ENCODE measurements around the gene SLC25A22.
A peak's percentile ranks its signal among the peaks of the same experiment; 100 is the strongest.

DNA sequence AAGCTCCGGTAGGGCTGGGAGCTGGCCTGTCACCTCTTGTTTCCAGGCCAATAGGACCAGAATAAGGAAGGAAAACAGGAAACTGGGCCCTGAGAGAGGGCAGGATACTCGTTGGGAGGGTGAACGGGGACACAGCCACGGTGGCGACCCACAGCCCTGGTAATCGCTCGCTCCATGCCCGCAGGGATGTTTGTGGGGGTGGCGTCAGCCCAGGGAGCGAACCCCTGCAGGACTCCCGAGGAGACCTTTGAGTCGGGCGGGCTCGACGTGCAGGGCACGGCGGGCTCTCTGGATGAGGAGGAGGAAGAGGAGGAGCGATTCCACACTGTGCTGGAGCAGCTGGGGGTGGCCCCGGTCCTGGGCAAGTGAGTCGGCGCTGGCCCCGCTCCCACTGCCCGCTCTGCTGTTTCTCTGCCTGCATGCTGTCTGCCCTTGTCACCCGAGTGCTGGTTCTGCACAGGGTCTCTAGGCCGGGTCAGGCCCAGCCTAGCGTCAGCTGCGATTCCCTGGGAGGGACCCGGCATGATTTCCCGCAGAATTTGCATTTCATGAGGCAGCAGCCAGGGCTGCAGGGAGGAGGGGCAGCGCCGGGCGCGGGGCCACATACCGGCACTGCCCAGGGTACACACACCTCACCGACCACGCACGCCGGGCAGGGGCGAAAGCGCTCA, 31.2 kb upstream of the SLC25A22 start:
- TF ChIP-seq, protein P1, sequence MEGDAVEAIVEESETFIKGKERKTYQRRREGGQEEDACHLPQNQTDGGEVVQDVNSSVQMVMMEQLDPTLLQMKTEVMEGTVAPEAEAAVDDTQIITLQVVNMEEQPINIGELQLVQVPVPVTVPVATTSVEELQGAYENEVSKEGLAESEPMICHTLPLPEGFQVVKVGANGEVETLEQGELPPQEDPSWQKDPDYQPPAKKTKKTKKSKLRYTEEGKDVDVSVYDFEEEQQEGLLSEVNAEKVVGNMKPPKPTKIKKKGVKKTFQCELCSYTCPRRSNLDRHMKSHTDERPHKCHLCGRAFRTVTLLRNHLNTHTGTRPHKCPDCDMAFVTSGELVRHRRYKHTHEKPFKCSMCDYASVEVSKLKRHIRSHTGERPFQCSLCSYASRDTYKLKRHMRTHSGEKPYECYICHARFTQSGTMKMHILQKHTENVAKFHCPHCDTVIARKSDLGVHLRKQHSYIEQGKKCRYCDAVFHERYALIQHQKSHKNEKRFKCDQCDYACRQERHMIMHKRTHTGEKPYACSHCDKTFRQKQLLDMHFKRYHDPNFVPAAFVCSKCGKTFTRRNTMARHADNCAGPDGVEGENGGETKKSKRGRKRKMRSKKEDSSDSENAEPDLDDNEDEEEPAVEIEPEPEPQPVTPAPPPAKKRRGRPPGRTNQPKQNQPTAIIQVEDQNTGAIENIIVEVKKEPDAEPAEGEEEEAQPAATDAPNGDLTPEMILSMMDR (IDR thresholded peaks at IDR 0.05 in 8 of 11, conservative IDR thresholded peaks at IDR 0.05 in 3 of 11): no peak
- TF ChIP-seq POLR2A (IDR thresholded peaks at IDR 0.05) (no peak), POLR2AphosphoS5 (IDR thresholded peaks at IDR 0.05) (peak; percentile 74 to 81 (median 81))

Data from spleen (tissue), 7 donors.